ENCODE measurements around the gene PLXNC1.

Gene PLXNC1

GRCh38 chr12:94219622-94220302 lies 71.4 kb downstream of the PLXNC1 start:
- TF ChIP-seq, protein P1, sequence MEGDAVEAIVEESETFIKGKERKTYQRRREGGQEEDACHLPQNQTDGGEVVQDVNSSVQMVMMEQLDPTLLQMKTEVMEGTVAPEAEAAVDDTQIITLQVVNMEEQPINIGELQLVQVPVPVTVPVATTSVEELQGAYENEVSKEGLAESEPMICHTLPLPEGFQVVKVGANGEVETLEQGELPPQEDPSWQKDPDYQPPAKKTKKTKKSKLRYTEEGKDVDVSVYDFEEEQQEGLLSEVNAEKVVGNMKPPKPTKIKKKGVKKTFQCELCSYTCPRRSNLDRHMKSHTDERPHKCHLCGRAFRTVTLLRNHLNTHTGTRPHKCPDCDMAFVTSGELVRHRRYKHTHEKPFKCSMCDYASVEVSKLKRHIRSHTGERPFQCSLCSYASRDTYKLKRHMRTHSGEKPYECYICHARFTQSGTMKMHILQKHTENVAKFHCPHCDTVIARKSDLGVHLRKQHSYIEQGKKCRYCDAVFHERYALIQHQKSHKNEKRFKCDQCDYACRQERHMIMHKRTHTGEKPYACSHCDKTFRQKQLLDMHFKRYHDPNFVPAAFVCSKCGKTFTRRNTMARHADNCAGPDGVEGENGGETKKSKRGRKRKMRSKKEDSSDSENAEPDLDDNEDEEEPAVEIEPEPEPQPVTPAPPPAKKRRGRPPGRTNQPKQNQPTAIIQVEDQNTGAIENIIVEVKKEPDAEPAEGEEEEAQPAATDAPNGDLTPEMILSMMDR (IDR thresholded peaks at IDR 0.05; ENCODE audit: low read depth, low read length) = no peak
- DNase-seq (ENCODE audit: low read depth in 2 of 2) = no peak
- no peak overlapping the region for H3K4me3 ChIP-seq (replicated peaks in 1 of 2; ENCODE audit: low read depth in 2 of 2, low read length in 2 of 2)

DNA sequence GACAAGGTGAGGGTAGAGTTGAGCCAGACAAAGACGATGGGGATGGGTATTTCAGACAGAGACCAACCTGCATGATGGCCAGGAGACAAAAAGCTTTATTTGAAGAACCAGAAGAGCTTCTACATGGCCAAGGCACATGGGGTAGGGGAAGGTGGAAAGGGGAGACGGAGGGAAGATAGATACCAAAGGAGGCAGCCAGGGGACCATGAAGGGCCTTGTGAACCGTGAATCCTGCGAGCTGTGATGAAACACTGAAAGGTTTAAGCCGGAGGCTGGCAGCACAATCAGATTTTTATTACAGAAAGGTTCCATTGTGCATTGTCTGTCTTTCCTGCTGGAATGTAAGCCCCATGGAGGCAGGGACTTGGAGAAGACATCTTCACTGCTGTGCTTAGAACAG lies 72.4 kb downstream of the PLXNC1 start:
- H3K4me3 ChIP-seq (replicated peaks in 1 of 2; ENCODE audit: low read depth in 2 of 2, low read length in 2 of 2) = no peak overlapping the region
- TF ChIP-seq, protein P1 (IDR thresholded peaks at IDR 0.05; ENCODE audit: low read depth, low read length) = no peak
- DNase-seq (ENCODE audit: low read depth in 2 of 2) = no peak

DNA sequence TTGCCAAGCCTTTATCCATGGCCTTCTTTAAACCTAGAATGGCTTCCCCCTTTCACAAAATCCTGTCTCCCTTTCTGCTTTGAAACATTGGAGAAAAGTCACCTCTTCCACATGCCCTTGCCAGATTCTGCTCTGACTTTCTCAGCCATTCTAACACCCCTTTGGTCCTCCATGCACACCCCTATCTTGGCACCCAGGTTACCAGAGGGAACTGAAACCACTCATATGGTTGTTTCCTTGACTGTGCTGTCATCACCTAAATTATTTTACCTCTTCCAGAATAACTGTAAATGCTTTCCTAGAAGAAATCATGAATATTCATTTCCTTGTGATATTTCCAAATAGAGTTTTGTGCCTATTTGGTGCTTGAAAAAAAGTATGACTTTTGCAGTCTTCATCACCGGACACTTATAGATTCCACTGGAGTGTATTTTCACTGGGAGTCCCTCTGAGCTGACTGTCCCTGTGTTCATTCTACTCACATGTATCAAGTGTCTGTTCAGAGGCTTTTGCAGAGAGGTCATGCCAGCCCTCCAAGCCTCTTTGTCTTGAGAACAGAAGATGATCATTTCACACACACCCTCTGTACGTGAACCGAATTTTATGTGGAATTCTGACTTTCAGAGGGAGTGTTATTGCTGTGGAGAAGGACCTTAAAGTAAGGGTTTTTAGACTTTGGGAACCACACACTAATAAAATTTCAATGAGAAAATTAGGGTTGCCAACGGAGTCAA lies 74.1 kb downstream of the PLXNC1 start:
- TF ChIP-seq, protein P1 (IDR thresholded peaks at IDR 0.05; ENCODE audit: low read depth, low read length) = no peak
- DNase-seq (ENCODE audit: low read depth in 2 of 2) = no peak
- no peak overlapping the region for H3K4me3 ChIP-seq (replicated peaks in 1 of 2; ENCODE audit: low read depth in 2 of 2, low read length in 2 of 2)

DNA sequence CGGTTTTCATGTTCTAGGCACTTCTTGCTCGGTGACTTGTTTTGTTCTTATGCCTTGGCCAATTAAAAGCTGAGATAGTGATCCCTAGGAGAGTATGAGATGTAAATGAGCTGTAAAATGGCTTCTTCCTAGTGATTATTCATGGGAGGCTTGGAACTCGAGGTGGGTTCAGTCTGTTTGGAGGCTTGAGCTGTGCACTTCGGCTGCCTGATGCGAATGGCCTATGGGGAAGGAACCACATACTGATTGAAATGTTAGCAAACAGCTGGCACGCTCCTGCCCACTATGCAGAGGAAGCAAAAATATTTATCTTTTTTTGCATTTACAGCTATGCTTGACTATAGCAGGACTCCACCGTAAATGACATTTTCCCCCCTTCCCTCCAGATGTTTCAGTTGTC lies 75.5 kb downstream of the PLXNC1 start:
- DNase-seq (ENCODE audit: low read depth in 2 of 2) = no peak
- TF ChIP-seq, protein P1 (IDR thresholded peaks at IDR 0.05; ENCODE audit: low read depth, low read length) = no peak
- no peak overlapping the region for H3K4me3 ChIP-seq (replicated peaks in 1 of 2; ENCODE audit: low read depth in 2 of 2, low read length in 2 of 2)

DNA sequence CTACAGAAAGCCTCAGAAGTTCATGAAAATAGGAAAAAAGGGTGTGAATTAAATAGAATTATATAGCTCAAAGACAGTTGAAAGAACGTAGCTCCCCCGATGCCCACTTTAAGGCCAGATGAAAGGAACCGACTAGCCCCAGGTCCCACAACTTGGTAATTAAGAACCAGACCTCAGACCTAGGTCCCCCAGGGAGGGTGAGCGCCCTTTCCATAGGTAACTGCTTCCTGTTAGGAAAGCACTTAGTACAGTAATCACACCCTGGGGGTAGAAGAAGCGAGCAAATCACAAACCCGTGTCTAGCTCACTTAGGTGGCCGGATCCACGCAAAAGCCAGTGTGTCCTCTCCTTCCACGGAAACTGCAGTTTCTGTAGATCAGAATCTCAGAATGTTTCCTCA lies 77.1 kb downstream of the PLXNC1 start:
- TF ChIP-seq, protein P1 (IDR thresholded peaks at IDR 0.05; ENCODE audit: low read depth, low read length) = no peak
- DNase-seq (ENCODE audit: low read depth in 2 of 2) = no peak
- H3K4me3 ChIP-seq (replicated peaks in 1 of 2; ENCODE audit: low read depth in 2 of 2, low read length in 2 of 2) = no peak overlapping the region

- TF ChIP-seq, protein P1 (IDR thresholded peaks at IDR 0.05; ENCODE audit: low read depth, low read length) = no peak
- no peak for DNase-seq (ENCODE audit: low read depth in 2 of 2)
Measured at GRCh38 chr12:94225947-94226630, 77.7 kb downstream of the PLXNC1 start.

More at GRCh38 chr12:94225947-94226630, 77.7 kb downstream of the PLXNC1 start:
- H3K4me3 ChIP-seq (replicated peaks in 1 of 2; ENCODE audit: low read depth in 2 of 2, low read length in 2 of 2) = no peak overlapping the region
